Measurements from ENCODE around the gene SPARC.

Gene SPARC

GRCh38 chr5:151660616-151661495, 25.9 kb downstream of the SPARC start:
- no peak for DNase-seq (ENCODE audit: low read depth in 2 of 2)

- peak in 1 of 2 experiments; percentile 51 for DNase-seq (ENCODE audit: low read depth in 2 of 2)
These were observed 27.5 kb downstream of the SPARC start for GRCh38 chr5:151659001-151659754.

DNA sequence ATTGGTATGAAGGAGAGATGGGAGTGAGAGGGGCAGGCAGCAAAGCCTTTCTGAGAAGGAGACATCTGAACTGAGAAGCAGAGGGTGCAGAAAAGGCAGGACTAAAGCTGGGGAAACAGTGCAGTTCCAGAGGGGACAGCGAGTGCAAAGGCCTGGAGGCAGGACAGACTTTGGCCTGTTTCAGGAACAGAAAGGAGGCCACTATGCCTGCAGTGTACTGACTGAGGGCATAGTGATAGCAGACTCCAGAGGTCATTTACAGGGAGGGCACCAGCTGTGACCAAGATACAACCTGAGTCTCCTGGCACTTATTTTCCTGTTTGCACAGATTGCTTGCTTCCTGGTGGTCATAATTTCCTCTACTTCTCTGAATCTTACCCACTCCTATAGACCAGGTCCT, 29.6 kb downstream of the SPARC start:
- no peak for DNase-seq (ENCODE audit: low read depth in 2 of 2)

DNA sequence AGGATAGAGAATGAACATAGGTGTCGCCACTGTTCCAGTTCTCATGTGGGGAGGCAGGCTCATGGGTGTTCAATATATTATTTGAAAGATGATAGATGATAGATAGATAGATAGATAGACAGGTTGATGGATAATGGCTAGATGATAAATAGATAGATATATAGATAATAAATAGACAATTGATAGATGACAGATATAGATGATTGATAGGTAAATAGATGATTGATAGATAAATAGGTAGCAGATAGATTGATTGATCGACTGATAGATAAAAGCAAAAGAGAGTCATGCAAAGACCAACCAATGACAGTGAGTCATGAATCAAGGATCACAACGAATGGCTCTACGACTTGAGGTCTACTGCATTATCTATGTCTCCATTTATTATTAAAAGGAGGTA, 30.4 kb downstream of the SPARC start:
- no peak for DNase-seq (ENCODE audit: low read depth in 2 of 2)

GRCh38 chr5:151651997-151652645, 34.6 kb downstream of the SPARC start:
- peak in 1 of 2 experiments; percentile 52 for DNase-seq (ENCODE audit: low read depth in 2 of 2)

GRCh38 chr5:151648988-151649387, 37.7 kb downstream of the SPARC start:
- DNase-seq (ENCODE audit: low read depth in 2 of 2): no peak

GRCh38 chr5:151648089-151648488, 38.6 kb downstream of the SPARC start:
- no peak for DNase-seq (ENCODE audit: low read depth in 2 of 2)

DNA sequence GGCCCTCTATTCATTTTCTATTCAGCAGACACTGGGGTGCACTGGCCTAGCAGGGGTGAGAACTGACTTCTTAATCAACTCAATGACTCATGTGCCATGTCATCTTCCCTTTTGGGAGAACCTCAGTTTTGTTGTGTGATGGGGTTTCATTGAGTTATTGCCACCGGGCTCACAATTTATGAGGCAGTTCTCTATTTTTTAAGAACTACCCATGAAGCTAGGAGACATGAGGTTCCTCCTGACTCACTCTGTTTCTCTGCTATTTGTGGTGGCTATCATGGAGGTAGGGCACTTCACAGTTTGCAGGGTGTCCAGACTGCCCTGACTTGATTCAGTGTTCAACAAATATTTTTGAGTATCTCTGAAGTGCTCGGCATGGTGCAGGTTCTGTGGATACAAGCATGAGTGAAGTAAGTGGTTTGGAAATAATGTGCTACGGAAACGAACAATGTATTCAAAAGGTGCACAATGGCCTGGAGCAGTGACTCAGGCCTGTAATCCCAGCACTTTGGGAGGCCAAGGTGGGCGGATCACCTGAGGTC, 39.3 kb downstream of the SPARC start:
- no peak for DNase-seq (ENCODE audit: low read depth in 2 of 2)

DNA sequence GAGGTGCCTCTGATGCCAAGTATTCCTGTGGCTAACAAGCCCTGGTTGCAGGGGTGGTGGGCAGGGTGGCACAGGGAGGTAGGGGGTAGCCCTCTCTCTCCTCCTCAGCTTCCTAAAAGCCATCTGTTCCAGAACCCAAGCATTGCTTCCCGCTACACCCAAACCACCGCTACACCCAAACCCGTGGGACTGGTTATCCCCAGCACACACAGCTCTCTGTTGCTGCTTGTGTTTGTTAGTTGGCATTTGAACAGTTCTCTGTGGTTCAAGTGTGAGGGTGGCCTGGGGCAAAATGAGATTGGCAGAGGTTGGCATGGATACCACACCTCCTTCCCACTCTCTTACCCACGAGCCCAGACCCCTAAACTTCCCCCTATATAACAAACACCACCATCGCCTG, 40.4 kb downstream of the SPARC start:
- DNase-seq (ENCODE audit: low read depth in 2 of 2): no peak

- DNase-seq (ENCODE audit: low read depth in 2 of 2): no peak
These were observed 43.3 kb downstream of the SPARC start for GRCh38 chr5:151643388-151643787.

DNA sequence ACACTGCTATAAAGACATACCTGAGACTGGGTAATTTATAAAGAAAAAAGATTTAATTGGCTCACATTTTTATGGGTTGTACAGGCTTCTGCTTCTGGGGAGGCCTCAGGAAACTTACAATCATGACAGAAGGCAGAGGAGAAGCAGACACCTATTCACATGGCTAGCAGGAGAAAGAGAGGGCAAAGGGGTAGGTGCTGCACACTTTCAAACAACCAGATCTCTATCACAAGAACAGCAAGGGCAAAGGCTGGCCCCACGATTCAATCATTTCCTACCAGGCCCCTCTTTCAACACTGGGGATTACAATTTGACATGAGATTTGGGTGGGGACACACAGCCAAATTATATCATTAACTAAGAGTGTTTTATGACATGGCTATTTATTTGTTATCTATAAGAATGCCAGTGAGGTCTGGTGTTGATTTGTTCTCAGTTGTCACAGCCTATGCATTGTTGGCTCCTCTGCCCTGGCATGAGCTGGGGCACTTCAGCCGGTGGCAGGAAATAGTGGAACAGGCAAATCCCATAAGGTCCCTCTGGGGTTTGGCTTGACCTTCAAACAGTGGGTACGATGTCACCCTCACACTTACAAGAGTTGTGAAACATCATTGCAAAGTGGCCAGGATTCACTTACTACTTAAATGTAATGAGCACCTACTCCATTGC, 44.1 kb downstream of the SPARC start:
- DNase-seq (ENCODE audit: low read depth in 2 of 2): no peak

GRCh38 chr5:151638619-151639018, 48.1 kb downstream of the SPARC start:
- no peak for DNase-seq (ENCODE audit: low read depth in 2 of 2)

GRCh38 chr5:151637676-151638075, 49.0 kb downstream of the SPARC start:
- DNase-seq (ENCODE audit: low read depth in 2 of 2): no peak

- no peak for DNase-seq (ENCODE audit: low read depth in 2 of 2)
These were observed 52.8 kb downstream of the SPARC start for GRCh38 chr5:151633892-151634291.

DNA sequence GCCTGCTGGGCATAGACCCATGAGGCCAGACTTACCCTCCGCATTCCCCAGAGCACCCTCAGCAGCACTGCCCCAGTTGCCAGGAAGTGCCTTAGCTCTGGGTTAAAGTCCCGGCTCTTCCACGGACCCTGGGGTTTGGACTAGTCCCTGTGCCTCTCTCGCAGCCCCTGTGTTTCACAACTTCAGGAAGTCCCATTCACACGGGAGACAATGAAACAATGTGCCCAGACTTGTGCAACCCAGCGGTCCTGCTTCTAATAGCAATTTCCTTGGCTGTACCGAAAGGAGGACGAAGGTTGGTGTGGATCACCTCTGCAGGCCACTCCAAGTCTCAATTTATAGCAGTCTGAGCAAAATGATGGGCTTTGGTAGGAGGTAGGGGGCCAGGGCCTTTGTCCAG, 53.8 kb downstream of the SPARC start:
- DNase-seq (ENCODE audit: low read depth in 2 of 2): no peak

DNA sequence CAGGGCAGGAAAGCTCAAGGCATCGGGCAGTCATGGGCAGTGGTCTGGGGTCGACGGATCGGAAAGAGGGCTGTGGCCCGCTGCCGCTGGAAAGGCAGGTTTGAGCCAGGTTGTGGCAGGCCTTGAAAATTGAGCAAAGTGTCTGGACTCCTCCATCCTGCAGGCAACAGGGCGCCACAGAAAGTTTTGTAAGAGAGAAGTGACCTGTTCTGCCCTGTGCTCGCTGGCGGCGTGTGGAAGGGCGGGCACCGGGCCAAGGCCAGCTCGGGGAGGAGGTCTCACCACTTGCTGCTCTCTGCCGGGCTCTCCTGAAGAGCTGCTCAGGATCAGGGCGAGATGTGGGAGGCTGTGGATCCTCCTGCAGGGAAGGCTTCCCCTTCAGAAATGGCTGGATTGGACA, 54.2 kb downstream of the SPARC start:
- no peak for DNase-seq (ENCODE audit: low read depth in 2 of 2)

GRCh38 chr5:151631941-151632340, 54.8 kb downstream of the SPARC start:
- no peak for DNase-seq (ENCODE audit: low read depth in 2 of 2)

DNA sequence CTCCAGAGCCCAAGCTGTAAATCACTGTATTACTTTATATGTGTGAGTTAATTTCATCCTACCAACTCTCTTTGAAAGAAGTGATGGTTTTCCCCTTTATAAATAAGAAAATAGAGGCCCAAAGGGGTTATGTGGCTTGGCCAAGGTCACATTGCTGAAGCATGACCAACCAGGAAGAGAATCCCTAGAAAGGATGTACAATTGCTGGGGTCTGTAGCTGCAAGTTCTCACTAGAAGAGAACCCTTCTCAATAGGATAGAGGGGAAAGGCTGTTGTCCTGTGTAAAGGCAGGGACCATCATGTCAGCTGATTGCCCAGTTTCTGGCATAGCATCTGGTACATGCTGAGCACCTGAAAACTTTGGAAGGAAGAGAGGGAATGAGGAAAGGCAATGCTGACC, 56.6 kb downstream of the SPARC start:
- DNase-seq (ENCODE audit: low read depth in 2 of 2): no peak

- no peak for DNase-seq (ENCODE audit: low read depth in 2 of 2)
These were observed 58.4 kb downstream of the SPARC start for GRCh38 chr5:151628112-151628823.

GRCh38 chr5:151627650-151628049, 59.1 kb downstream of the SPARC start:
- DNase-seq (ENCODE audit: low read depth in 2 of 2): no peak

DNA sequence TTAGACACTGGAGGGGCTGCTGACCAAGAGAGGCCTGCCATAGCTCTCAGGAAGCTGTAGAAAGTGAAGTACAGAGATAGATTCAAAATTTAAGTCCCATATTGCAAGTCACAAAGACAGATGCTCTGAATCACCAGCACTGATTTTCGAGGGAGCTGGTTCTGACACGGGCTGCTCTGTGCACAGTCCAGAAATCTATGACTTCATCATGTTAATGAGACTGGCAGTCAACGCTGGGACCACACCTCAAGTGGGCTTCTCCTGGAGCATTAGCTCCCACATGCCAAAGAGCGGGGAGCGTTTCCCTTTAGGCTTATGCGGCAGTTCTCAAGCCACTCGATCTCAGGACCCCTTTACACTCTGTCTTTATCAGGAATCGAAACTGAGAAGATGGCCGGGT, 61.4 kb downstream of the SPARC start:
- DNase-seq (ENCODE audit: low read depth in 2 of 2): no peak
